ENCODE results near the gene RAPGEF2.

- TF ChIP-seq ZNF3 (CRISPR knock-in tag; IDR thresholded peaks at IDR 0.05) (no peak), TBP (optimal IDR thresholded peaks at IDR 0.05; ENCODE audit: low read depth, low read length) (no peak), ZBTB33 (CRISPR knock-in tag; IDR thresholded peaks at IDR 0.05) (no peak), RBM39 (optimal IDR thresholded peaks at IDR 0.05; ENCODE audit: low read depth, low read length) (no peak), ZFX (CRISPR knock-in tag; IDR thresholded peaks at IDR 0.05) (no peak), ETV6 (IDR thresholded peaks at IDR 0.05; ENCODE audit: borderline replicate concordance in 1 of 2, low read depth in 2 of 2, low read length in 1 of 2) (no peak), ETV6 (CRISPR knock-in tag; IDR thresholded peaks at IDR 0.05; ENCODE audit: borderline replicate concordance) (no peak), CTCF (IDR thresholded peaks at IDR 0.05 in 2 of 3, conservative IDR thresholded peaks at IDR 0.05 in 1 of 3; ENCODE audit: insufficient read depth in 2 of 3, low read depth in 1 of 3, low read length in 3 of 3) (no peak), ZNF146 (CRISPR knock-in tag; IDR thresholded peaks at IDR 0.05; ENCODE audit: unreplicated experiment) (no peak), XRCC5 (IDR thresholded peaks at IDR 0.05; ENCODE audit: low read depth, low read length) (no peak), KLF1 (tag; IDR thresholded peaks at IDR 0.05) (no peak), ZNF407 (IDR thresholded peaks at IDR 0.05; ENCODE audit: low read depth) (no peak), PBX2 (CRISPR knock-in tag; IDR thresholded peaks at IDR 0.05; ENCODE audit: low read depth) (no peak), PBX2 (tag; conservative IDR thresholded peaks at IDR 0.05; ENCODE audit: low read depth) (no peak), CTBP1 (IDR thresholded peaks at IDR 0.05; ENCODE audit: borderline replicate concordance) (no peak)
Measured at GRCh38 chr4:159134429-159134828, 31.6 kb downstream of the RAPGEF2 start.
